GM18870 (cell line): ENCODE measurements around the gene DGCR8.

Experiments
- ATAC-seq: cut with Tn5 transposase; IDR thresholded peaks from one replicate; pipeline ENCODE4 v1.9.1; 2021; ENCODE audit warnings: moderate library complexity; ENCODE audit not compliant: unreplicated experiment

Gene DGCR8

DNA sequence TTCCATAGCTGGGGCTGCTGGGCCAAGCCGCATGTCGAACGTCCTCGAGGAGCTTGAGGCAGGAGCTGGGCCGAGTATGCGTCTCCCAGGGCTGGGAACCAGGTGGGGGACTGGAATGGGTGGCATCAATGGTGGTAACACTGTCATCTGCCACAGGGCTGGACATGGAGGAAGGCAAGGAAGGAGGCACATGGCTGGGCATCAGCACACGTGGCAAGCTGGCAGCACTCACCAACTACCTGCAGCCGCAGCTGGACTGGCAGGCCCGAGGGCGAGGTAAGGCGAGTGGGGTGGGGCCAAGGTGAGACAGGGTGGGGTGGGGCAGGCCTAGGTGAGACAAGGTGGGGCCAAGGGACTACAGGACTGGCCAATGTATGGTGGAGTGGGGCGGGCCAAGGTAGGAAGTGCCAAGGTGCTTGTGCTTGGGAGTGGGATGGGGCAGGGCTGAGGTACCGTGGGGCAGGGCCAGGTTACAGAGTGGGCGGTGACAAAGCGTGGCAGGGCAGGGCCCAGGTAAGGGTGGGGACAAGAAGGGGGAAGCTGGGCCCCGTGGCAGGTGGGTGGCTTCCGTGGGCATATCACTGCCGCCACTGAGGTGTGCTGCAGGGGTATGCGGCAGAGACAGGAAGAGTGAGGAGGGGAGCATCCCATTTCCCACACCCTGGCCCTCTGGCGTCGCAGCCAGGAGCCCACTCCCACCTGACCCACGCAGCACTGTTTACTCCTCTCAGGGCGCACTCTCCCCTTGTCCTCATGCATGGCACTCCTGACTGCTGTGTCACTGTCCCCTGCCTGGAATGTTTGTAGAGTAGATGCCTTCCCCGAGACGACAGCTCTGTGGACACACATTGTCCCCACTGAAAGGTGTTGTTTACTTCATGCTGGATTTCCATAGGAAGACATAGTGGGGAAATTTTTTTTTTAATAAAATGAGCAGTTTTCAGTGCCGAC, 27.5 kb upstream of the DGCR8 start:
- no peak for ATAC-seq

- ATAC-seq: no peak
Measured at GRCh38 chr22:20053407-20054033, 26.5 kb upstream of the DGCR8 start.

- ATAC-seq: no peak
Measured at GRCh38 chr22:20054034-20054427, 26.0 kb upstream of the DGCR8 start.

DNA sequence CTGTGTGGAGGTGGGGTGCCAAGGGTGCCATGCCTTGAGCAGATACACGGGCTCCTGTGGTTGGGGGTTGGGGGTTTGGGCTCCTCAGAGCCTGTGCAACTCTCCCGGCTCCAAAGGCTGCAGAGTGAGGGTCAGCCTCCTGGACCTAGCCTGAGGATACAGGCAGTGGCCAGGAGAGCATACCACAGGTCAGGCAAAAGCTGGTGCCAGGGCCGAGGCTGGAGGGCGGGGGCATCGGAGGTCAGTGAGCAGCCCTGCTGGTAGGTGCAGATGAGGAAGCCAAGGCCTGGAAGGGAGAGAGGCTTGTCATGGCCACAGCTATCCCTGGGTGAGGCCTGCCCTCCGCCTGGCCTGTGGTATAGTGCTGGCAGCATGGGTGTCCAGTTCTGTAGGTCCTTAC, 25.6 kb upstream of the DGCR8 start:
- no peak for ATAC-seq

DNA sequence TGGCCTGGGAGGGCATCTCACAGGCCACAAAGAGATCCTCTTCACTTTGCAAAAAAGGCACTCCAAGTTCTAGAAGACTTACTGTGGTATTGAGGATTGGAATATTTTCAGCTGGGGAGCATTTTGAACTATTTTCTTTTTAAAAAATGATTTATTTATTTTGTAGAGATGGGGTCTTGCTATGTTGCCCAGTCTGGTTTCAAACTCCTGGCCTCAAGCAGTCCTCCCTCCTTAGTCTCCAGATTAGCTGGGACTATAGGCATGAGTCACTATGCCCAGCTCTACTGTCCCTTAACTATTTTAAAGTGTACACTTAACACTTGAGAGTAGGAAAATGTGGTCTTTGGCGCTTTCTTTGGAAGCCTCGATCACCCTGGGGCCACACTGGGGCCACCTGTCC, 24.9 kb upstream of the DGCR8 start:
- ATAC-seq: no peak

GRCh38 chr22:20055654-20056053, 24.4 kb upstream of the DGCR8 start:
- no peak for ATAC-seq

GRCh38 chr22:20056161-20056560, 23.9 kb upstream of the DGCR8 start:
- ATAC-seq: no peak

DNA sequence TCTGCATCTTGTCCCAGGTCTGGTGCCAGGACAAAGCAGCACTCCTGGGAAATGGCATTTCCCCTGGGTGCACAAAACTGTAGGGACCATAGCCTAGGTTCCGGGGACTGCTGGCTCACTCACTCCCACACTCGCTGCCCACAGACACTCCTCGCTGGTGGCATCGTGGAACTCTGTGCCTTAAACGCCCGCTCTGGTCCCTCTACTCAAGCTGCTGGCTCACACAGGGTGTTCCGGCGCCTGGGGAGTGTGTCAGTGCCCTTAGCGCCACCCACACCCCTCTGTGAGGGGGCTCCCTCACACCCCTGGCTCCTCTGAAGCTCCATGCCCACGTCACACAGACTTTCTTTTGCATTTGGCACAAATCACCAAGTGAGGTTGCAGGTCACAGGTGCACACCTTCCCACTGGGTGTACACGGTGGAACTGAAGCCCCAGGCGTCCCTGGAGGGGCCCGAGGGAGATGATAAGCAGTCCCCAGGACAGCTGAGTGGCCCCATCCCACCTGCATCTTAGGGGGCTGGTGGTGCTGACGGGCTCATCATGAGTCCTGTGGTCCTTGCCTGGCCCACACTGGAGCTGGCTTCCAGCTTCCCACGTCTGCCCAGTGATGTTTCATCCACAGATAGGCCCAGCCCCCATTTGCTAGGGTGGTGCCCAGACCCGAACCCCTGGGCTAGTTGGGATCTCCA, 23.2 kb upstream of the DGCR8 start:
- no peak for ATAC-seq

DNA sequence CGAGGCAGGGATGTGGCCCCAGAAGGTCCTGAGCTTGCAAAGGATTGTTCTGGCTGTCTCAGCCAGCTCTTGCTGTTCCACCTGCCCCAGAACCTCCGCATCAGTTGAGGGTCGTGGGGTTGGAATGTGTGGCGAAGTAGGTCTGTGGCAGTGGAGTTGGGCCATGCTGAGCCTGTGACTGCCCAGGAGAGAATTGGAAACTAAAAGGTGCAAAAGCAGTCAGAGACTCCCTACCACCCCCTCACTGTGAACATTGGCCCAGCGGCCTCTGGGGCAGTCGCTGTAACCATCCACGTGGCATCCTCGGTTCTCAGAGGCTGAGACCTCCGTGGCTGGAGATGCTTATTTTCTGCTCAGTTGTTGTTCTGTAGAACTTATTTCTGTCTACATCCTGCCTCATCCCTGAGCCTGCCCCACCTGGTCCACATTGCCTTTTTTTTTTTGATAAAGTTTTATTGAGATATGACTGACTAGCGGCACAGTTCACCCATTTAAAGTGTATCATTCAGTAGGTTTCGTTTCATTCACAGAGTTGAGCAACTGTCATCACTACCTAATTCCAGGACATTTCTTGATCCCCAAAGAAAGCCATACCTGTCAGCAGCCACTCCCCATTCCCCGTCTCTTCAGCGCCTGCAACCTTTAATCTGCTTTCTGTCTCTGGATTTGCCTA, 22.3 kb upstream of the DGCR8 start:
- no peak for ATAC-seq

- no peak for ATAC-seq
Measured at GRCh38 chr22:20058989-20059770, 20.9 kb upstream of the DGCR8 start.

GRCh38 chr22:20060700-20061480, 19.2 kb upstream of the DGCR8 start:
- ATAC-seq: no peak

DNA sequence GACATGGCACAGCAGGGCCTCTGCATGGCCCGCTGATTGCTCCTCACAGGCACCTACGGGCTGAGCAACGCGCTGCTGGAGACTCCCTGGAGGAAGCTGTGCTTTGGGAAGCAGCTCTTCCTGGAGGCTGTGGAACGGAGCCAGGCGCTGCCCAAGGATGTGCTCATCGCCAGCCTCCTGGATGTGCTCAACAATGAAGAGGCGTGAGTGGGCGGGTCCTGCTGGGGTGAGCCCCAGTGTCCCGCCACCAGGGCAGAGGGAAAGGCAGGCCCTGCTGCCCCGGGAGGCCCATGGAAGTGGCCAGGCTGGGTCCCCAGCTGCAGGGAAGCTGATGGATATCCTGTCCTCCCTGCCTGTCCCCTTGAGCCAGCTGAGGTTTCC, 18.6 kb upstream of the DGCR8 start:
- no peak for ATAC-seq

DNA sequence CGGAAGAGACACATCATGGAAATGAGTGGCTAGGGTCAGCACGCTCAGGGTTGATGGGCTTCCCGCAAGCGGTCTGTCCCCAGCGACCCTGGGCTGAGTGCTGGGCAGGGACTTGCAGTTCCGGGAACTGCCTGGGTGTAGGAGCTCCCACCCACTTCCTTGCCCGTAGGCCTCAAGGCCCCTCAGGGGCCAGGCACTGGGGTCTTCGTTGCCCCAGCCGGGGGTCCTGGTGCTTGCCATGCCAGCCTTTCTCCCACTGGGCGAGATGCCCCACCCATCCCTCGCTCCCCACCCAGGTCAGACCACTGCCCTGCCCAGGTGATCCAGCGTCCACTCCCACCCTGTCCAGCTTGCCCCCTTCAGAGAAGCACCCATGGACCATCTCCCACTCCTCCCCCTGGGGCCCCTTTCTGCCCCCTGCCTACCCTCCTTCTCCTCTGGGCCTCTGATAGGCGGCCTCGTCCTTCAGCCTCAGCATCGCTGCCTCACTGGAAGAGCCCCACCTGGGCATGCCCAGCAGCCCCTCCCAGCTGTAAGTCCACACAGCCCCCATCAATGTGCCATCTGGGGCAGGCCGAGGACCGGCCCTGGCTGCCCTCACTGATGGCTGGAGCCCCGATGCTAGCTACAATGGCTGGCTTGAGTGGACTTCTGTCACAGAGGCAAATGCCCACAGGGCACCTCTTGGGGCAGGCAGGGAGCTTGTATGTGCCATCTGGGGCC, 17.8 kb upstream of the DGCR8 start:
- ATAC-seq: no peak

DNA sequence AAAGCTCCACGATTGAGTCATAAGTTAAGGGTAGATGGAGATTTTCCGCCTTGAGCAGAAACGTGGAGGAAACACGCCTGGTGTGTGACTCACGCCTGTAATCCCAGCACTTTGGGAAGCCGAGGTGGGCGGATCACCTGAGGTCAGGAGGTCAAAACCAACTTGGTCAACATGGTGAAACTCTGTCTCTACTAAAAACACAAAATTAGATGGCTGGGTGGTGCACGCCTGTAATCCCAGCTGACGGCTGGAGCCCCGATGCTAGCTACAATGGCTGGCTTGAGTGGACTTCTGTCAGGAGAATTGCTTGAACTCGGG, 17.3 kb upstream of the DGCR8 start:
- no peak for ATAC-seq

DNA sequence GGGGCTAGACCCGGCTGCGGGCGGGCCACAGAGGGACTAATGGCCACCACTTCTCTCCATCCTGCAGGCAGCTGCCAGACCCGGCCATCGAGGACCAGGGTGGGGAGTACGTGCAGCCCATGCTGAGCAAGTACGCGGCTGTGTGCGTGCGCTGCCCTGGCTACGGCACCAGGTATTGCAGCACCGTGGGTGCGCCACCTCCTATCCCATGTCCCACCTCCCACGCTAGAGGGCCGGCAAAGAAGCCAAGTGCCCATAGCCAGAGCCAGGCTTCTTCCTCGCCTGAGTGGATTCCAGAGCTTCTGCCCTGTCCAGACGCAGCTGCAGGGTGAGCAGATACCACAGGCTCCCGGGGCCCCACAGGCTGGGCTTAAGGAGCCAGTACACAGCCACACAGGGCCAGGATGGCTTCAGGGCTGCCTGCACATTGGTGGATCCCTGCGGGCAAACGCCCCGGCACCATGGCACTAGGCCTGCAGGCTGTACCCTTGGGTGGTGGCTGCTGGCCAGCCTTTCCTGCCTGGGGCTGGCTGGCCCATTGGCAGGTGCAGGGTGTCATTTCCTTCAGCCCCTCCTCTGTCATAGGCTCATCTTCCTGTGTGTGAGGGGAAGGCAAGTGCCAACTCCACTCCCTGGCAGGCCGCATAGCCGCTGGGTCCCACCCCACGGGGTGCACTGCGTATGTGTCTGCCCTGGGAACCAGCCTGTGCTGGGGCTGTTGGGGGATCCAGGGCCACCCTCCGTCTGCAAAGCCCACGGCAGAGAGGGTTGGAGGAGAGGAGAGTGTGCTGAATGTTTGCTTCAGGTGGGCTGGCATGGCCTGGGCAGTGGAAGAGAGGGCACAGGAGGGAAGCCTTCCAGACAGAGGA, 16.5 kb upstream of the DGCR8 start:
- no peak for ATAC-seq

- ATAC-seq: no peak
Measured at GRCh38 chr22:20064140-20064480, 15.9 kb upstream of the DGCR8 start.

- ATAC-seq: no peak
Measured at GRCh38 chr22:20064545-20065262, 15.3 kb upstream of the DGCR8 start.
